PFSK-1 (cell line): Measurements from ENCODE around the gene GPR137C.

Experiments
- FOXP2 ChIP-seq: optimal IDR thresholded peaks from 2 replicates; pipeline ENCODE3; 2011; ENCODE audit warnings: borderline replicate concordance, control low read depth, inconsistent platforms; ENCODE audit not compliant: insufficient read depth; ENCODE audit errors: extremely low read length, extremely low read depth
- POLR2AphosphoS5 ChIP-seq: IDR thresholded peaks from 2 replicates; pipeline ENCODE4 v1.6.1; 2012; ENCODE audit warnings: low read depth, mild to moderate bottlenecking, control low read depth, low read length, moderate library complexity
- REST ChIP-seq, 2 experiments: IDR thresholded peaks; 2 replicates each; pipeline versions ENCODE4 v1.6.1 to v1.8.0; 2011 to 2012; ENCODE audit warnings: low read depth in 2 of 2, low read length in 2 of 2, control low read depth in 1 of 2, inconsistent platforms in 1 of 2, mild to moderate bottlenecking in 1 of 2, moderate library complexity in 1 of 2; ENCODE audit not compliant: insufficient read depth in 1 of 2
- SIN3A ChIP-seq: IDR thresholded peaks from 2 replicates; pipeline ENCODE4 v1.6.1; 2012; ENCODE audit warnings: mild to moderate bottlenecking, low read length, moderate library complexity, borderline replicate concordance; ENCODE audit not compliant: insufficient read depth
- TAF1 ChIP-seq: IDR thresholded peaks from 2 replicates; pipeline ENCODE4 v1.6.1; 2012; ENCODE audit warnings: low read length, control low read depth, borderline replicate concordance; ENCODE audit not compliant: insufficient read depth

- TF ChIP-seq REST (IDR thresholded peaks at IDR 0.05; ENCODE audit: insufficient read depth in 1 of 2, low read depth in 2 of 2, low read length in 2 of 2), result no peak
- TF ChIP-seq POLR2AphosphoS5, result no peak
- no peak for TF ChIP-seq TAF1
- TF ChIP-seq SIN3A, result no peak
- no peak for TF ChIP-seq FOXP2
These were observed 29.9 kb upstream of the GPR137C start for GRCh38 chr14:52522581-52523345.
